Measurements from ENCODE around the gene SYNGR1. TPM values are rescaled to one million over a fixed set of nuclear protein-coding genes. Genes with fewer than 3 reads are reported as not detected.

The SYNGR1 gene
- total RNA-seq, 1 donor from 2014 or later = 11.0 TPM

DNA sequence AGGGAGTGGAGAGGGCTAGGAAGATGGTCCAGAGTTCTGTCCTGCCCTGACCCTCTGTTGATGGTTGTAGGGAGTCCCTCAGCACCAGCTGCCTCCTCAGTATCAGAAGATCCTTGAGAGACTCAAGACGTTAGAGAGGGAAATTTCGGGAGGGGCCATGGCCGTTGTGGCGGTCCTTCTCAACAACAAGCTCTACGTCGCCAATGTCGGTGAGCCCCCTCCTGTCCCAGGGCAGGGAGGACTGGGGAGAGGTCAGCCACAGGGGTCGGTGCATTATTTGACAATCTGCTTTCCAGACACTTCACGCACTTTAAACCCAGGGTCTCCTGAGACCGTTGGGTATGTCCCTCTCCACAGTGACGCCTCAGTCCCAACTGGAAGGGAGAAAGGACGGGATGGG is 67.8 kb downstream of the SYNGR1 start:
- H3K9me3 Mint-ChIP-seq = no peaks in the 10 kb centered on the region
- no peak overlapping the region for H3K9ac ChIP-seq
- H3K27ac ChIP-seq = no peak overlapping the region
- TF ChIP-seq, protein P1, sequence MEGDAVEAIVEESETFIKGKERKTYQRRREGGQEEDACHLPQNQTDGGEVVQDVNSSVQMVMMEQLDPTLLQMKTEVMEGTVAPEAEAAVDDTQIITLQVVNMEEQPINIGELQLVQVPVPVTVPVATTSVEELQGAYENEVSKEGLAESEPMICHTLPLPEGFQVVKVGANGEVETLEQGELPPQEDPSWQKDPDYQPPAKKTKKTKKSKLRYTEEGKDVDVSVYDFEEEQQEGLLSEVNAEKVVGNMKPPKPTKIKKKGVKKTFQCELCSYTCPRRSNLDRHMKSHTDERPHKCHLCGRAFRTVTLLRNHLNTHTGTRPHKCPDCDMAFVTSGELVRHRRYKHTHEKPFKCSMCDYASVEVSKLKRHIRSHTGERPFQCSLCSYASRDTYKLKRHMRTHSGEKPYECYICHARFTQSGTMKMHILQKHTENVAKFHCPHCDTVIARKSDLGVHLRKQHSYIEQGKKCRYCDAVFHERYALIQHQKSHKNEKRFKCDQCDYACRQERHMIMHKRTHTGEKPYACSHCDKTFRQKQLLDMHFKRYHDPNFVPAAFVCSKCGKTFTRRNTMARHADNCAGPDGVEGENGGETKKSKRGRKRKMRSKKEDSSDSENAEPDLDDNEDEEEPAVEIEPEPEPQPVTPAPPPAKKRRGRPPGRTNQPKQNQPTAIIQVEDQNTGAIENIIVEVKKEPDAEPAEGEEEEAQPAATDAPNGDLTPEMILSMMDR (IDR thresholded peaks at IDR 0.05) = no peak
- TF ChIP-seq EZH2 (IDR thresholded peaks at IDR 0.05) = no peak
- no peak overlapping the region for H3K27ac Mint-ChIP-seq
- no peak overlapping the region for H3K4me3 ChIP-seq
- H3K4me2 ChIP-seq = no peak overlapping the region
- peaks cover 6% of the 10 kb centered on the region for H3K4me1 Mint-ChIP-seq
- no peak for DNase-seq (ENCODE audit: low spot score)
- peaks cover 20% of the 10 kb centered on the region for H3K36me3 Mint-ChIP-seq
- no peaks in the 10 kb centered on the region for H3K4me1 ChIP-seq
- no peaks in the 10 kb centered on the region for H3K79me2 ChIP-seq (ENCODE audit: low read depth)
- H2AFZ ChIP-seq (replicated peaks) = no peak overlapping the region
- peaks cover 2% of the 10 kb centered on the region for H3K27me3 Mint-ChIP-seq (ENCODE audit: insufficient read depth, low read depth)
- H3K27me3 ChIP-seq = no peaks in the 10 kb centered on the region
- H3K36me3 ChIP-seq = no peaks in the 10 kb centered on the region
- H3K4me3 Mint-ChIP-seq = no peak overlapping the region
- H3K9me3 ChIP-seq (ENCODE audit: low read depth) = no peaks in the 10 kb centered on the region
- peaks cover 11% of the 10 kb centered on the region for H4K20me1 ChIP-seq (ENCODE audit: low read depth)
- no peaks in the 10 kb centered on the region for H3F3A ChIP-seq (ENCODE audit: low read depth)

DNA sequence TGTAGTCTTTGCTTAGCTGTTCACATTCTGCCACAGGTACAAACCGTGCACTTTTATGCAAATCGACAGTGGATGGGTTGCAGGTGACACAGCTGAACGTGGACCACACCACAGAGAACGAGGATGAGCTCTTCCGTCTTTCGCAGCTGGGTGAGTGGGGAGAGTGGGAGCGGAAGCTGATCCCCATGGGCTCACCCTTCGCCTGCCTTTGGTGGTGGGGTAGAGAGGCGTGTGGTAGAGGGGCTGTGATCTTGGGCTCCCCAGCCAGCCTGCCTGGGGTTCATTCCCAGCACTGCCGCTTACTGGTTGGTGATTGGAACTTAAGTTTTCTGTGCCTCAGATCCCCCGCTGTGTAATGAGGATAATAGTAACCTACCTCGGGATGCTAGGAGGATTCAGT is 68.9 kb downstream of the SYNGR1 start:
- peaks cover 4% of the 10 kb centered on the region for H3K4me1 Mint-ChIP-seq
- TF ChIP-seq, protein P1 (IDR thresholded peaks at IDR 0.05) = no peak
- no peak for TF ChIP-seq EZH2 (IDR thresholded peaks at IDR 0.05)
- no peak for TF ChIP-seq EZH2phosphoT487 (IDR thresholded peaks at IDR 0.05)

DNA sequence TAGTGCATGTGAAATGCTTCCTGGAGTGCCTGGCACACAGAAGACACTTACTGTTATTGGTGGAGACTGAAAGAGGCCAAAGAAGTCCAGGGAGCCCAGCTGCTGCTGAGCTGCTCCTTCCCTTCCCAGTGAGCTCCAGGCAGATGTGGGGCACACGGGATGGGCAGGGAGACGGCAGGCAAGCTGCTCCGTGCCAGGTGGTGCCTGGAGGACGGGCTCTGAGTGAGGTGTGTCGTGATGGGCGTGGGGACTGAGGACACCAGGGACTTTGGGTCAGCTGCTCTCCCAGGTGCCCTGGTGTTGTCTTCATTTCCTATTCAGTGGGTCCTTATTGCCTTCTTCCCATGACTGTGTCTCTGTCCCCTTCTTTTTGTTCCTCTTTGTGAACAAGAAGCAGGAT is 69.3 kb downstream of the SYNGR1 start:
- Histone ChIP-seq H3K79me2 (ENCODE audit: low read depth) (no peaks in the 10 kb centered on the region), H3F3A (ENCODE audit: low read depth) (no peaks in the 10 kb centered on the region), H3K4me3 (no peak overlapping the region), H3K27ac (no peak overlapping the region), H3K4me2 (no peak overlapping the region), H4K20me1 (ENCODE audit: low read depth) (peaks cover 8% of the 10 kb centered on the region), H3K27me3 (no peaks in the 10 kb centered on the region), H3K4me1 (no peaks in the 10 kb centered on the region), H3K9ac (no peak overlapping the region), H3K36me3 (no peaks in the 10 kb centered on the region), H2AFZ (replicated peaks) (no peak overlapping the region), H3K9me3 (ENCODE audit: low read depth) (no peaks in the 10 kb centered on the region)
- H3K27me3 Mint-ChIP-seq (ENCODE audit: insufficient read depth, low read depth) = peaks cover 2% of the 10 kb centered on the region
- no peaks in the 10 kb centered on the region for H3K9me3 Mint-ChIP-seq
- no peak overlapping the region for H3K4me3 Mint-ChIP-seq
- peaks cover 3% of the 10 kb centered on the region for H3K4me1 Mint-ChIP-seq
- H3K36me3 Mint-ChIP-seq = peaks cover 23% of the 10 kb centered on the region
- TF ChIP-seq EZH2 (IDR thresholded peaks at IDR 0.05) (no peak), EZH2phosphoT487 (IDR thresholded peaks at IDR 0.05) (no peak)
- TF ChIP-seq, protein P1 (IDR thresholded peaks at IDR 0.05) = no peak
- no peak overlapping the region for H3K27ac Mint-ChIP-seq
- no peak for DNase-seq (ENCODE audit: low spot score)

More for the DNA sequence above, 68.9 kb downstream of the SYNGR1 start:
- no peaks in the 10 kb centered on the region for H3K4me1 ChIP-seq
- H3K27me3 ChIP-seq = no peaks in the 10 kb centered on the region
- H3K27me3 Mint-ChIP-seq (ENCODE audit: insufficient read depth, low read depth) = peaks cover 2% of the 10 kb centered on the region
- H3F3A ChIP-seq (ENCODE audit: low read depth) = no peaks in the 10 kb centered on the region
- no peaks in the 10 kb centered on the region for H3K9me3 ChIP-seq (ENCODE audit: low read depth)
- H2AFZ ChIP-seq (replicated peaks) = no peak overlapping the region
- DNase-seq (ENCODE audit: low spot score) = no peak
- H3K36me3 ChIP-seq = no peaks in the 10 kb centered on the region
- H4K20me1 ChIP-seq (ENCODE audit: low read depth) = peaks cover 9% of the 10 kb centered on the region
- H3K4me3 ChIP-seq = no peak overlapping the region
- no peak overlapping the region for H3K27ac ChIP-seq
- no peaks in the 10 kb centered on the region for H3K79me2 ChIP-seq (ENCODE audit: low read depth)
- H3K9ac ChIP-seq = no peak overlapping the region
- H3K9me3 Mint-ChIP-seq = no peaks in the 10 kb centered on the region
- peaks cover 20% of the 10 kb centered on the region for H3K36me3 Mint-ChIP-seq
- H3K27ac Mint-ChIP-seq = no peak overlapping the region
- no peak overlapping the region for H3K4me2 ChIP-seq
- H3K4me3 Mint-ChIP-seq = no peak overlapping the region
